ENCODE measurements around the gene TOMT. TPM values are rescaled to one million over a fixed set of nuclear protein-coding genes. Genes with fewer than 3 reads are reported as not detected.
"Not testable (repeated sequence)": the region's sequence is repeated elsewhere in the genome, so short reads cannot be mapped to it uniquely, and the experiment has no call there.

Gene TOMT
- total RNA-seq, 2 experiments from 2014 or later, result not detected

DNA sequence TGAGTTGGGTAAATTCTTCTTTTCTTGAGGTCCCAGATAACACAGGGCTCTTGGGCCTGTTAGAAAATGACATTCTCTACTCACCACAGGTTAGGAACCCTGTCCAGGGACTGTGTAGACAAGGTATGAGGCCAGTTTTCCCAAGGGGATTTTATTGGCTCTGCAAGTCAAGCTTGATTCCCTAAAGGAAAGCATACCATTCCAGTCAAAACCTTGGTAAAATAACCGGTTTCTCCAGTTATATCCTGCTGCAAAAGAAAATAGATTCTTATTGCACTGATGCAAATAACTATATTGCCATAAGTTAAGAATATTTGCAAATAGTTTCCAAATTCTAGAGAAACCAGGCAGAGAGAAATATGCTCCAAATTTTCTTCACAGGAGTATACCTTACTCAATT, 20.2 kb downstream of the TOMT start:
- peaks cover 3% of the 10 kb centered on the region for H3K27me3 Mint-ChIP-seq
- H3K9me3 Mint-ChIP-seq, result peaks cover 13% of the 10 kb centered on the region
- no peak for TF ChIP-seq CTCF (IDR thresholded peaks at IDR 0.05)
- DNase-seq (no peak), ATAC-seq (no peak)
- CTCF ChIA-PET, result interaction anchor here (1.4 to 3.1 kb wide), 3 partner anchors 18 to 101 kb away, joined by 3 to 20 read pairs (median 3); no protein-coding TSS in a partner anchor
- POLR2A ChIA-PET, result no interaction called here
- no peak overlapping the region for H3K4me3 Mint-ChIP-seq
- no peaks in the 10 kb centered on the region for H3K4me1 Mint-ChIP-seq (ENCODE audit: low read depth)
- no peak overlapping the region for H3K27ac Mint-ChIP-seq
- intact Hi-C loops (cut with micrococcal nuclease), result no loop called here
- peaks cover 12% of the 10 kb centered on the region for H3K36me3 Mint-ChIP-seq (ENCODE audit: low read depth)

GRCh38 chr11:72127923-72128322, 22.2 kb downstream of the TOMT start:
- H3K4me3 Mint-ChIP-seq, result no peak overlapping the region
- intact Hi-C loops (cut with micrococcal nuclease), result no loop called here
- H3K27me3 Mint-ChIP-seq, result peaks cover 7% of the 10 kb centered on the region
- H3K36me3 Mint-ChIP-seq (ENCODE audit: low read depth), result peaks cover 12% of the 10 kb centered on the region
- H3K4me1 Mint-ChIP-seq (ENCODE audit: low read depth), result no peaks in the 10 kb centered on the region
- peaks cover 13% of the 10 kb centered on the region for H3K9me3 Mint-ChIP-seq
- POLR2A ChIA-PET, result interaction anchor here (0.6 kb wide), 1 partner anchor 14 kb away, joined by 4 read pairs; no protein-coding TSS in a partner anchor
- CTCF ChIA-PET, result interaction anchor here (0.8 to 2.3 kb wide), 4 partner anchors 16 to 103 kb away, joined by 3 to 10 read pairs (median 6); no protein-coding TSS in a partner anchor
- TF ChIP-seq CTCF (IDR thresholded peaks at IDR 0.05), result no peak
- DNase-seq, result no peak
- no peak overlapping the region for H3K27ac Mint-ChIP-seq
- no peak for ATAC-seq

DNA sequence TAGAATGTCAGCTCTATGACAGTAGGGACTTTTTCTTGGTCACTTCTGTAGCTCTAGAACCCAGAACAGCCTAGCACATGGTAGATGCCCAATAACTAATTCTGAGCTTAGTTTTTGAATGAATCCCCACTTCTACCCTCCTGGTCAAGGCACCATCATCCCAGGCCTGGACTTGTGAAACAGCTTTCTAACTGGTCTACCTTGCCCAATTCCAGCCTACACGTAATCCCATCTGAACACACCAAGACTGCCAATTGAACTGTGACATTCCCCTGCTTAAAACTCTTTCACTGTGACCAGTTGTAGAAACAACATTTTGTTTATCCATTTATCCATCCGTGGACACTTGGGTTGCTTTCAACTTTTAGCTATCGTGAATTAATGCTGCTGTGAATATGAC, 23.7 kb downstream of the TOMT start:
- Mint-ChIP-seq H3K27ac (no peak overlapping the region), H3K36me3 (ENCODE audit: low read depth) (peaks cover 12% of the 10 kb centered on the region), H3K27me3 (peaks cover 13% of the 10 kb centered on the region), H3K4me3 (no peak overlapping the region), H3K9me3 (peaks cover 13% of the 10 kb centered on the region), H3K4me1 (ENCODE audit: low read depth) (no peaks in the 10 kb centered on the region)
- ATAC-seq (no peak), DNase-seq (no peak)
- intact Hi-C loops (cut with micrococcal nuclease), result no loop called here
- POLR2A ChIA-PET, result no interaction called here
- no peak for TF ChIP-seq CTCF (IDR thresholded peaks at IDR 0.05)
- CTCF ChIA-PET, result interaction anchor here (1.1 to 2.3 kb wide), 3 partner anchors 15 to 104 kb away, joined by 3 to 11 read pairs (median 9); no protein-coding TSS in a partner anchor

GRCh38 chr11:72132646-72133045, 26.9 kb downstream of the TOMT start:
- Mint-ChIP-seq H3K4me1 (ENCODE audit: low read depth) (peaks cover 5% of the 10 kb centered on the region), H3K27me3 (peaks cover 13% of the 10 kb centered on the region), H3K36me3 (ENCODE audit: low read depth) (peaks cover 12% of the 10 kb centered on the region), H3K9me3 (peaks cover 13% of the 10 kb centered on the region), H3K4me3 (no peak overlapping the region), H3K27ac (no peak overlapping the region)
- POLR2A ChIA-PET, result no interaction called here
- no peak for DNase-seq
- no peak for TF ChIP-seq CTCF (IDR thresholded peaks at IDR 0.05)
- no peak for ATAC-seq
- intact Hi-C loops (cut with micrococcal nuclease), result no loop called here
- CTCF ChIA-PET, result interaction anchor here (1.1 to 4.2 kb wide), 2 partner anchors 11 to 107 kb away, joined by 4 to 20 read pairs; no protein-coding TSS in a partner anchor

GRCh38 chr11:72135473-72135872, 29.7 kb downstream of the TOMT start, which contains the start of gene FOLR3:
FOLR3 (plus strand) TSS chr11:72135725; CDS start chr11:72135953, 228 bp downstream.
- ATAC-seq; H3K4me3 Mint-ChIP-seq; H3K36me3 Mint-ChIP-seq (ENCODE audit: low read depth); H3K9me3 Mint-ChIP-seq; H3K4me1 Mint-ChIP-seq (ENCODE audit: low read depth); DNase-seq; POLR2A ChIA-PET; intact Hi-C loops (cut with micrococcal nuclease); H3K27ac Mint-ChIP-seq: not testable (repeated sequence)
- CTCF ChIA-PET, result interaction anchor here (4.2 kb wide), 1 partner anchor 8 kb away, joined by 20 read pairs; no protein-coding TSS in a partner anchor
- peaks cover 12% of the 10 kb centered on the region for H3K27me3 Mint-ChIP-seq
